NCI-H2196 (cell line): Measurements from ENCODE around the gene SEPHS2.
"Not testable (repeated sequence)": the region's sequence is repeated elsewhere in the genome, so short reads cannot be mapped to it uniquely, and the experiment has no call there.

Source experiments
- DNase-seq: peaks from one replicate; lab custom pipeline; 2025; ENCODE audit not compliant: unreplicated experiment; lab: John Stamatoyannopoulos, UW

Gene SEPHS2

DNA sequence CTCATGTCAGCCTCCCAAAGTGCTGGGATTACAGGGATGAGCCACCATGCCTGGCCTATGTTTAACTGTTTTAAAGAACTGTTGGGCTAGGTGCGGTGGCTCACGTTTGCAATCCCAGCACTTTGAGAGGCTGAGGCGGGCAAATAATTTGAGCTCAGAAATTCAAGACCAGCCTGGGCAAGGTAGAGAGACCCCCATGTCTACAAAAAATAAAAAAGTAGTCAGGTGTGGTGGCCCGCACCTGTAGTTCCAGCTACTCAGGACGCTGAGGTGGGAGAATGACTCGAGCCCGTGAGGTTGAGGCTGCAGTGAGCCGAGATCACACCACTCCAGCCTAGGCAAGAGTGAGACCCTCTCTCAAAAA lies 24.9 kb upstream of the SEPHS2 start:
- DNase-seq, result no peak

DNA sequence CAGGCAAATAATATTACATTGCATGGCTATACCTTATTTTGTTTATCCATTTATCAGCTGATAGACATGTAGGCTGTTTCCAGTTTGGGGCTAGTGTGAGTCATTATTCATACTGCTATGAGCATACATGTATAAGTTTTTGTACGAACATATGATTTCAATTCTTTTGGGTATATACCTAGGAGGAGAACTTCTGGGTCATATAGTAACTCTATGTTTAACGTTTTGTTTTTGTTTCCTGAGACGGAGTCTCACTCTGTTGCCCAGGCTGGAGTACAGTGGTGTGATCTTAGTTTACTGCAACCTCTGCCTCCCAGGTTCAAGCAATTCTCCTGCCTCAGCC lies 24.5 kb upstream of the SEPHS2 start:
- no peak for DNase-seq

DNA sequence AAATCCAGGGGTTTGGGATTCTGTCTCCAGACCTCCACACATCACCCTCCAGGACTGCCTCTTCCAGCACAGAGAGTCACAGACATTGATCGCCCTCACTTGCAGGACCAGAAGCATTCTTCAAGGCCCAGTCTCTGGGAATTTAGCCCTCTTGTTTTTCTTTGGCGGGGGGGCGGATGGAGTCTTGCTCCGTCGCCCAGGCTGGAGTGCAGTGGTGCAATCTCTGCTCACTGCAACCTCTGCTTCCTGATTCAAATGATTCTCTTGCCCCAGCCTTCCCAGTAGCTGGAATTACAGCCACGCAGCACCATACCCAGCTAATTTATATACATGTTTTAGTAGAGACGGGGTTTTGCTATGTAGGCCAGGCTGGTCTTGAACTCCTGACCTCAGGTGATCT lies 18.4 kb upstream of the SEPHS2 start:
- DNase-seq, result no peak

DNA sequence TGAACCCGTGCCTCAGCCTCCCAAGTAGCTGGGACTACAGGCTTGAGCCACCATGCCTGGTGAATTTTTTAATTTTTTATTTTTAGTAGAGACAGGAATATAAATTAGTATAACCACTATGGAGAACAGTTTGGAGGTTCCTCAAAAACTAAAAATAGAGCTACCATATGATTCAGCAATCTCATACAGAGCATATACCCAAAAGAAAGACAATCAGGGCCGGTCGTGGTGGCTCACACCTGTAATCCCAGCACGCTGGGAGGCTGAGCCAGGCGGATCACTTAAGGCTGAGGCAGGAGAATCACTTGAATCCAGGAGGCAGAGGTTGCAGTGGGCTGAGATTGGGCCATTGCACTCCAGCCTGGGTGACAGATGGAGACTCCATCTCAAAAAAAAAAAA lies 15.8 kb upstream of the SEPHS2 start:
- DNase-seq, result not testable (repeated sequence)

DNA sequence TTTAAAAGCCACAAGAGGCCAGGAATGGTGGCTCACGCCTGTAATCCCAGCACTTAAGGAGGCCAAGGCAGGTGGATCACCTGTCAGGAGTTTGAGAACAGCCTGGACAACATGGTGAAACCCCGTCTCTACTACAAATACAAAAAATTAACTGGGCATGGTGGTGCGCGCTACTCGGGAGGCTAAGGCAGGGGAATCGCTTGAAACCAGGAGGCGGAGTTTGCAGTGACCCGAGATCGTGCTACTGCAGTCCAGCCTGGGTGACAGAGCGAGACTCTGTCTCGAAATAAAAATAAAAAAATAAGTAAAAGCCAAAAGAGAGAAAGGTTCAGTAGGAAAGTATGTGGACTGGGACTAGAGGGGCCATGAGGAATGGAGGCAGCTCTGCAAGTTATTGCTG lies 13.8 kb upstream of the SEPHS2 start:
- no peak for DNase-seq

DNA sequence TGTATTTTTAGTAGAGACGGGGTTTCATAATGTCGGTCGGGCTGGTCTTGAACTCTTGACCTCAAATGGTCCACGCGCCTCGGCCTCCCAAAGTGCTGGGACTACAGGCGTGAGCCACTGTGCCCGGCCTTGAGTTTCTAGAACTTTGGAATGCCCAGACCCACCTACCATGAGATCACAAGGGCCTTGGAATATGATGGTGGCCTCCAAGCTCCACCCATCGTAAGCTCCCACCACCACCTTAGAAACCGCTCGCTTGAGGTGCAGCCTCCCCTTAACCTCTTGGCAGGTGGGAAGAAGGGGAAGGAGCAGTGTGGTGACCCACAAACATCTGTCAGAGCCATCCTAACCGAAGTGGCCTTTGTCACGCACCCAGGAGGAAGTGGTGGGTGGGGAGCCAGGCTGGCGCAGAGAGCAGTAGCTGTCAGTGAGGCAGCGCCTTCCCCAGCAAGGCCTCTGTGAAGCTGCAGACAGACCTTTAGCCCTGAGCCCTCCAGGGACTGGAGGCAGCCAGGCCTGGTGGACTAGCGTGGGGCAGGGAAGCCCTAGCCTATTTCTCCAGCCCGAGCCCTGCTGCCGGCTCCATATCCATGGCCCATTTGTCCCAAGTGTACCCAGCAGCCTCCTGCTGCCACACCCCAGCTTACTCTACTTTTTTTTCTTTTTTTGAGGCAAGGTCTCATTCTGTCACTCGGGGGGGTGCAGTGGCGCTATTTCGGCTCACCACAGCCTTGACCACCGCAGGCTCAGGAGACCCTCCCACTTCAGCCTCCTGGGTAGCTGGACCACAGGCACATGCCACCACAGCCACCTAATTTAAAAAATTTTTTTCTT lies 13.1 kb upstream of the SEPHS2 start:
- DNase-seq, result no peak

DNA sequence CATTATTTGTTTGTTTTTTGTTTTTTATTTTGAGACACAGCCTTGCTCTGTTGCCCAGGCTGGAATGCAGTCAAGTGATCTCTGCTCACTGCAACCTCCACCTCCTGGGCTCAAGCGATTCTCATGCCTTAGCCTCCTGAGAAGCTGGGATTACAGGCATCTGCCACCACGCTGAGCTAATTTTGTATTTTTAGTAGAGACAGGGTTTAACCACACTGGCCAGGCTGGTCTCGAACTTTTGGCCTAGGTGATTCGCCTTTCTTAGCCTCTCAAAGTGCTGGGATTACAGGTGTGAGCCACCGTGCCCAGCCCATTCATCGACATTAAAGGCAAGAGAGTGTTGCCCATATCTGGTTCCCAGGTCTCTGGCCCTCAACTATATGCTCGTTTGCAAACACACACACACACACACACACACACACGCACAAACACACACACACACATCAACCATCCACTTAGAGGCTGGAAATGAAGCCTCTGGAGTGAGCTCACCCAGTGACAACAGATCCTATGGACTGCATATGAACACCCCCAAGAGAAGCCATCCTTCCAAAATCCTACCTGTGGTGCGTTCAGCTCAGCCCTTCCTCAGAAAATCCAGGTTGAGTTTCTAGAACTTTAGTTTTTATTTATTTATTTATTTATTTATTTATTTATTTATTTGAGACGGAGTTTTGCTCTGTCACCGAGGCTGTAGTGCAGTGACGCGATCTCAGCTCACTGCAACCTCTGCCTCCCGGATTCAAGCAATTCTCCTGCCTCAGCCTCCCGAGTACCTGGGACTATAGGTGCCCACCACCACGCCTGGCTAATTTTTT lies 12.3 kb upstream of the SEPHS2 start:
- DNase-seq, result no peak

DNA sequence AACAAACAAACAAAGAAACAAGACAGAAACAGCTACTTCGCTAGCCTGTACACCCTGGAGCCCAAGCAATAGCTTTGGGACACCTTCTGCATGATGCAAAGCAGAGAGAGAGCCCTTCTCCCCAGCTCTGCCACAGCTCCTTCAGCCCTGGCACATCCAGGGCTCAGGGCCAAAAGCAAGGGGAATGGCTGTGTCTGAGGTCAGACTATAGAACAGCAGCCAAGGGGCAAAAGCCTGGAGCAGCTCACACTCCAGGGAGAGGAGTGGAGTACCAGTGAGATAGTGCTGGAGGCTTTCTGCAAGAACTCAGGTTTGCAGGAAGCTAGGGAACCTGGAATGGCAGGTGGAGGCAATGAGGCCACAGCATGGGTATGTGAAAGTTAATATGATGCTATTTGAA lies 11.6 kb upstream of the SEPHS2 start:
- DNase-seq, result no peak

DNA sequence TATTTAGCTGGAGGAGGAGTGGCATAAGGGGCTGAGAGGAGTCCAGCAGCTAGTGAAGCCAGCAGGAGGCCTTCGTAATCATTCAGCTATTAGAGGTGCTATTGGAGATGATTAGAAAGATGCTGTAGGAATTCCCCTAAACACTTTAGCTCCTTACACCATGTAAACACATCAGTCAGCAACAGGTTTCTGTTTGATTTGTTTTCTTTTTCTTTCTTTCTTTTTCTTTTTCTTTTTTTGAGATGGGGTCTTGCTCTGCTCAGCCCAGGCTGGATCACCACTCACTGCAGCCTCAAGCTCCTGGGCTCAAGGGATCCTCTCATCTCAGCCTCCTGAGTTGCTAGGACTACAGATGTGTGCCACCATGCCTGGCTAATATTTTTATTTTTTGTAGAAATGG lies 10.6 kb upstream of the SEPHS2 start:
- no peak for DNase-seq

DNA sequence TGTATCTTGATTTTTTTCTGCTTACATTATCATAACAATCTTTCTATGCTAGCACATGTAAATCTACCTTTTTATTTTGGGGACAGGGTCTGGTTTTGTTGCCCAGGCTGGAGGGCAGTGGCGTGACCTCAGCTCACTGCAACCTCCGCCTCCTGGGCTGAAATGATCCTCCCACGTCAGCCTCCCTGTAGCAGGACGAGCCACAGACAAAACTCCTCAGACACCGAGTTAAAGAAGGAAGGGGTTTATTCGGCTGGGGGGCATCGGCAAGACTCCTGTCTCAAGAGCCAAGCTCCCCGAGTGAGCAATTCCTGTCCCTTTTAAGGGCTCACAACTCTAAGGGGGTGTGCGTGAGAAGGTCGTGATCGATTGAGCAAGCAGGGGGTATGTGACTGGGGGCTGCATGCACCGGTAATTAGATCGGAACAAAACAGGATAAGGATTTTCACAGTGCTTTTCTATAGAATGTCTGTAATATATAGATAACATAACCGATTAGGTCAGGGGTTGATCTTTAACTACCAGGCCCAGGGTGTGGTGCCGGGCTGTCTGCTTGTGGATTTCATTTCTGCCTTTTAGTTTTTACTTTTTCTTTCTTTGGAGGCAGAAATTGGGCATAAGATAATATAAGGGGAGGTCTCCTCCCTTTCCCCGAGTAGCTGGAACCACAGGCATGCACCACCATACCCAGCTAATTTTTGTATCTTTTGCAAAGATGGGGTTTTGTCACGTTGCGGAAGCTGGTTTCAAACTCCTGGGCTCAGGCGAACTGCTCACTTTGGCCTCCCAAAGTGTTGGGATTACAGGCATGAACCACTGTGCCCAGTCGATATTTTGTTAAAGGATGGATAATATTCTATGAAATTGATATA lies 7.3 kb upstream of the SEPHS2 start:
- DNase-seq, result not testable (repeated sequence)

DNA sequence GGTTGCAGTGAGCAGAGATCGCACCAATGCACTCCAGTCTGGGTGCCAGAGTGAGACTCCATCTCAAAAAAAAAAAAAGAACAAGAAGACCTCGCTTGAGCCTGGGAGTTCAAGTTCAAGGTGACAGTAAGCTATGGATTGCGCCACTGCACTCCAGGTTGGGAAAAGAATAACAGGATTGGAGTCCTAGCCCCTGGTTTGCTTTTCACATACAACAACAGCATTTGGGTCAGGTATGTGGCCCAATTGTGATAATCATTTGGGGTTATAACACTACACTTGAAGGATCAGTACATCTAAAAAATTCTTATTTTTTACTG lies 3.4 kb upstream of the SEPHS2 start:
- no peak for DNase-seq

DNA sequence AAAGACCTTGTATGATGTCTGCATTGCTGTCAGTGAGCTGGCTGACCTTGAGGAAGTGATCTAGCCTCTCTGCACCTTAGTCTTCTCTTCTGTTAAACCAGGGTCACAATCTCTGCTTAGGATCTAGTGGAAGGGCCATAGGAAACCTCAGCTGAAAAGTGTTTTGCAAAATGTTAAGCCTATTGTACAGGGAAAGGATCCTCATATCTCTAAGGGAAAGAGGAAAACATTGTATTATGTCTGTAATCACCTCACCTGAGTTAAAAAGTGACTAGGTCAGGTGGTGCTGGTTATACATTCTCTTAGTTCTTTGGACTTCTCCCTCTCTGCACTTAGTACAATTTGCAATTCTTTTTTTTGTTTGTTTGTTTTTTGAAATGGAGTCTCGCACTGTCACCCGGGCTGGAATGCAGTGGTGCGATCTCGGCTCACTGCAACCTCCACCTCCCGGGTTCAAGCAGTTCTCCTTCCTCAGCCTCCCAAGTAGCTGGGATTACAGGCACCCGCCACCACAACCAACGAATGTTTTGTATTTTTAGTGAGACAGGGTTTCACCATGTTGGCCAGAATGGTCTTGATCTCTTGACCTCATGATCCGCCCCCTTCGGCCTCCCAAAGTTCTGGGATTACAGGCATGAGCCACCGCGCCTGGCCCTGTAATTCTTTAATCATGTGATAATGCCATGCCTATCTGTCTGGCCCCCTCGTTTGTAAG lies 2.0 kb upstream of the SEPHS2 start:
- no peak for DNase-seq

DNA sequence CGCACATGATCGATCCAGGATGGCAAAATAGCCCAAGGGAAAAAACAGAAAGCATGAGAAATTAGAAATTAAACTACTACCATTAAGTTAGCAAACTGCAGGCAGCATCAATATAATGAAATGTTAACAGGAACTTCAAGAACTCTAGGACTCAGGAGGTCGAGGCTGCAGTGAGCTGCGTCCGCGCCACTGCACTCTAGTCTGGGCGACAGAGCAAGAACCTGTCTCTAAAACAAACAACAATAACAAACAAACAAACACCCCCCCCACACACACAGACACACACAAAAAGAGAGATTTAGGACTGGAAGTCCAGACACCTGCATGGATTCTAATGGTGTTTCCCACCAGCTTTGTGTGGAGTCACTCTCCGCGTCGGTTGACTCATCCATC lies 525 bp upstream of the SEPHS2 start:
- no peak for DNase-seq

DNA sequence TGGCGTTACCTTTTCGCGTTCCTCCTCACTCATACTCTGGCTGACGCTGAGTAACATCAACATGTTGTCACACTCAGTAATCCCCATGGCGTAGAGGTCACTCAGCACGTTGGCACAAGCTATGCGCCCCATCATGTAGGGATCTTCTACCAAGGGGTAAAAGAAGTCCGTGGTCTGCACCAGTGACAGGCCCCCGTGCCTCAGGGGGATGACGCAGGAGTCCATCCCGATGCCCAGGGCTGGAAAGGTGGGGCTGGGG lies 596 bp downstream of the SEPHS2 start:
- no peak for DNase-seq

DNA sequence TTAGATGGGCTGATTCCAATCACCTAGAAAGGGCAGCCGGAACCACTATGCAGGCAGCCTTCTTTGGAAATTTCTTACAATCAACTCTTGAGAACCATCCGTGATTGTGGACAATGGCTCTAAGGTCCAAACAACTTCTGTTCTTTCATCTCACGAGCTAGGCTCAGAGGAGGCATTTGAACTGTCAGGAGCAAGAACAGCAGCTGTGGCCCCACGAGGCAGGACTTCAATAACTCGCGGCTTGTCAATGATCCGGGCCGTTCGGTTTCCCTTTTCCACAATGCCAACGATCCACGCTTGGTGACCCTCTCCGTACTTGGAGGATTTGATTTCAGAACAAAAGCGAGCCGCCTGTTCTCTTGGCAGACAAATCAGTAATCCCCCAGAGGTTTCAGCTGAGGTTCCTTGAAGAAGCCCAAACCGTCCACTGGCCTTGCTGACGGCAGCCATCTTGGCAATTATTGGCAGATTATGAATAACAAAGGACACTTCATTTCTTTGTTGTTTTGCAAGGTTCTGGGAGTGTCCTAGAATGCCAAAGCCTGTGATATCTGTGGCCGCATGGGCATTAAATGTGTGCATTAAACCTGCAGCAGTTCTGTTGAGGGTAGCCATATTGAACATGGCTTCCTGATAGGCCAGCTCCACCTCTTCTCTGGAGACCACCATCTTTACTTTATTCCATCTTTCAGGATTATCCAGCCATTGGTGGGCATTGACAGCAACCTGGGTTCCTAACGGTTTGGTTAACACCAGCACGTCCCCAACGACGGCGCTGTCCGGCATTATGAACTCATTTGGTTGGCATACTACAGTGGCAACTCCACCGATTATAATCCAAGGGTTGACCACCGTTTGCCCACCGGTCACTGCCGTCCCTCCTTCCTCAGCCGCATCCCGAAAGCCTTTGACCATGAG lies 1.2 kb downstream of the SEPHS2 start:
- DNase-seq, result no peak

DNA sequence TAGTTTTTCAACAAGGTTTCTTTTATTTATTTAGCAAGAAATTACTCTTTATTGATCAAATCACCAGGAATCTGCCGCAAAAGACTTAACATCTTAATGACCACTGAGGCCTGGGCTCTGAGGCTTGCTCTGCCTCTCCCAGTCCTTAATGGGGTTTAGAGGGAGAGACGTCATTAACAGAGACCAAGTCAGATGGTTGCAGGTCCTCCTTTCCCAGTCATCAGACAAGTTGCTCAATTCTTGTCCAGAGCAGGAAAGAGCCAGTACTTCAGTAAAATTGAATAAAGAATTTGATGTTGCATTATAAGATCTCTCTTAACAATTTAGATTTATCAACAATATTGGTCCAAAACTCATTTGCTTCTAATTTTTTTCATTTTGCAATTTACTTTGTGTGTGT lies 2.0 kb downstream of the SEPHS2 start:
- DNase-seq, result no peak

DNA sequence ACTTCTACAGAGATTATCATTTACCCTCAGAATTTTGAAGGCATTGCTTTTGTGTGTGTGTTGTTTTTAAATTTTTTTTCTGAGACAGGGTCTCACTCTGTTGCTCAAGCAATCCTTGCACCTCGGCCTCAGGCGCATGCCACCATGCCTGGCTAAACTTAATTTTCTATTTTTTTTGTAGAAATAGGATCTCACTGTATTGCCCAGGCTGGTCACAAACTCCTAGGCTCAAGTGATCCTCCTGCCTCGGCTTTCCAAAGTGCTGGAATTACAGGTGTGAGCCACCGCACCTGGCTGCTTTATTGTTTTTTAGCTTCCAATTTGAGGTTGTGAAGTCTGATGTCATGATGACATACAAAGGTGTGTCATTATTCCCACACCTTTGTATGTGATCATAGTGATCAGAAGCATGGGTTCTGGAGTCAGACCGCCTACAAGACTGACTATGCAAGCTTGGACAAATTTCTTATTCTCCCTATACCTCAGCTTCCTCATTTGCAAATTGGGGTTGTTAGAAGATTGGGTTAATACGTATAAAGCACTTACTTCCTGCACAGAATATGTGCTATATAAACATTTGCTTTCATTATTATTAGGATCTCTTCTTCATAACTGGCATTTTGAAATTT lies 5.8 kb downstream of the SEPHS2 start:
- no peak for DNase-seq

DNA sequence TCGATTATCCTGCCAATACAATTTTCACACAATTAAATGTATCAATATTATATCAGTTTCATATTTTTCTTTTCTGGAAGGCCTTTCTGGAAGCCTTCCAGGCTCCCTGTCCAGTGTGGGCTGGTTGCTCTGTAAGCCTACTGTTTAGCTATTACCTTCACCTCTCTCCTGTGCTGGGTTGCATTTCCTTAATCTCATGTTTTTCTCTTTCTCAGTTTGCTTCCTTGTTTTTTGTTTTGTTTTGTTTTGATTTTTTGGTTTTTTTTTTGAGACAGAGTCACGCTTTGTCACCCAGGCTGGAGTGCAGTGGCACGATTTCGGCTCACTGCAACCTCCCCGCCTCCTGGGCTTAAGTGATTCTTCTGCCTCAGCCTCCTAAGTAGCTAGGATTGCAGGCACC lies 6.8 kb downstream of the SEPHS2 start:
- DNase-seq, result no peak

DNA sequence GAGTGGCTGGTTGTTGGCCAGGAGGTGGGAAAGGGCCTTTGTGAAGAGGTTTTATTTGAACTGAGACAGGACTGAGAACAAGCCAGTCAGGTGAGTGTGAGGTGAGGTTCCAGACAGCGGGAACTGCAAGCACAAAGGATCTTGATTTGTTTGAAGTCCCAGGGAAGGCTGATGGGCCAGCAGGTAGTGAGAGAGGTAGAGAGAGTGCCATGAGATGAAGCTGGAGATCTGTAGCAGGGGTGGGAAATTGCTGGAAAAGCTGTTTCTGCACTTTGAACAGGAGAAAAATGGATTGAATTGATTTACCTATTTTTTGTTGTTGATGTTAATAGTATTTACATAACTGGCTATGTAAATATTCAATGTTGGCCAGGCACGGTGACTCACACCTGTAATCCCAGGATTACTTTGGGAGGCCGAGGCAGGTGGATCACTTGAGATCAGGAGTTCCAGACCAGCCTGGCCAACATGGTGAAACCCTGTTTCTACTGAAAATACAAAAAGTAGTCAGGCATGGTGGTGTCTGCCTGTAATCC lies 8.1 kb downstream of the SEPHS2 start:
- peak; percentile 68 for DNase-seq

DNA sequence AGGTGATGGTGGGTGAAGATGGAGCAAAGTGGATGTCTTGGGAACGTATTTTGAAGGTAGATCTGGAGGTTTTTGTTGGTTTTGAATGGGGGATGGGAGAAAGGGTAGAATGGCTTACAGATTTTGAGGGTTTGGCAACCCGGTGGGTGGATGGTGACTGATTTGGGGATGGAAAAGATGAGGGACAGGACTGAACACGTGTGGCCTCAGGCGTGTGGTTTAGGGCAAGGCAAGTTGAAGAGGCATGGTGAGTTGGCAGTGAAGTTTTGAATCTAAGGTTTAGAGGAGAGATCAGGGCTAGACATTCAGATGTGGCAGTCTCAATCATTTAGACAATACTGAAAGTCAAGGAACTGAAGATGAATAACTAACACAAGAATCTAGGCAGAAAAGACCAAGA lies 10.8 kb downstream of the SEPHS2 start:
- DNase-seq, result no peak
